ENCODE measurements around the gene TSPOAP1.

TSPOAP1 gene

GRCh38 chr17:58340405-58340876 is 11.8 kb upstream of the TSPOAP1 start:
- no peak overlapping the region for H3K4me3 ChIP-seq (ENCODE audit: low read depth, low read length)

- H3K4me3 ChIP-seq (ENCODE audit: low read depth, low read length) = no peak overlapping the region
These were observed 11.3 kb upstream of the TSPOAP1 start for GRCh38 chr17:58339755-58340404.

- H3K4me3 ChIP-seq (ENCODE audit: low read depth, low read length) = no peak overlapping the region
These were observed 10.5 kb upstream of the TSPOAP1 start for GRCh38 chr17:58338841-58339754.

- H3K4me3 ChIP-seq (ENCODE audit: low read depth, low read length) = no peak overlapping the region
These were observed 9.9 kb upstream of the TSPOAP1 start for GRCh38 chr17:58338454-58338840.

- H3K4me3 ChIP-seq (ENCODE audit: low read depth, low read length) = no peak overlapping the region
These were observed 9.2 kb upstream of the TSPOAP1 start for GRCh38 chr17:58337600-58338453.

- H3K4me3 ChIP-seq (ENCODE audit: low read depth, low read length) = no peak overlapping the region
These were observed 8.6 kb upstream of the TSPOAP1 start for GRCh38 chr17:58337210-58337599.

- no peak overlapping the region for H3K4me3 ChIP-seq (ENCODE audit: low read depth, low read length)
These were observed 8.0 kb upstream of the TSPOAP1 start for GRCh38 chr17:58336456-58337209.

- no peak overlapping the region for H3K4me3 ChIP-seq (ENCODE audit: low read depth, low read length)
These were observed 7.3 kb upstream of the TSPOAP1 start for GRCh38 chr17:58335779-58336455.

- no peak overlapping the region for H3K4me3 ChIP-seq (ENCODE audit: low read depth, low read length)
These were observed 6.6 kb upstream of the TSPOAP1 start for GRCh38 chr17:58335061-58335731.

GRCh38 chr17:58334661-58335060 is 6.1 kb upstream of the TSPOAP1 start:
- H3K4me3 ChIP-seq (ENCODE audit: low read depth, low read length) = no peak overlapping the region

GRCh38 chr17:58334256-58334655 is 5.7 kb upstream of the TSPOAP1 start:
- no peak overlapping the region for H3K4me3 ChIP-seq (ENCODE audit: low read depth, low read length)

GRCh38 chr17:58333736-58334207 is 5.2 kb upstream of the TSPOAP1 start:
- no peak overlapping the region for H3K4me3 ChIP-seq (ENCODE audit: low read depth, low read length)

- H3K4me3 ChIP-seq (ENCODE audit: low read depth, low read length) = no peak overlapping the region
These were observed 4.5 kb upstream of the TSPOAP1 start for GRCh38 chr17:58332778-58333735.

GRCh38 chr17:58331815-58332777 is 3.5 kb upstream of the TSPOAP1 start:
- no peak overlapping the region for H3K4me3 ChIP-seq (ENCODE audit: low read depth, low read length)

- H3K4me3 ChIP-seq (ENCODE audit: low read depth, low read length) = no peak overlapping the region
These were observed 2.6 kb upstream of the TSPOAP1 start for GRCh38 chr17:58330997-58331814.

GRCh38 chr17:58330538-58330996 is 2.0 kb upstream of the TSPOAP1 start:
- no peak overlapping the region for H3K4me3 ChIP-seq (ENCODE audit: low read depth, low read length)
